HG03342 (cell line): ENCODE data around the gene MLXIP.
"Not testable (repeated sequence)": the region's sequence is repeated elsewhere in the genome, so short reads cannot be mapped to it uniquely, and the experiment has no call there.

Experiments used
- ATAC-seq: cut with Tn5 transposase; IDR thresholded peaks from one replicate; pipeline ENCODE4 v1.9.1; 2021; ENCODE audit warnings: mild to moderate bottlenecking, moderate library complexity; ENCODE audit not compliant: unreplicated experiment

MLXIP gene

GRCh38 chr12:122094735-122095631 is 16.4 kb downstream of the MLXIP start:
- no peak for ATAC-seq

GRCh38 chr12:122096014-122096413 is 17.5 kb downstream of the MLXIP start:
- ATAC-seq = no peak

GRCh38 chr12:122096591-122097149 is 18.1 kb downstream of the MLXIP start:
- ATAC-seq = no peak

- ATAC-seq = no peak
Observed at GRCh38 chr12:122097584-122097926, 19.0 kb downstream of the MLXIP start.

GRCh38 chr12:122097927-122098756 is 19.6 kb downstream of the MLXIP start:
- ATAC-seq = no peak

- ATAC-seq = no peak
Observed at GRCh38 chr12:122099280-122099749, 20.8 kb downstream of the MLXIP start.

GRCh38 chr12:122099856-122100255 is 21.3 kb downstream of the MLXIP start:
- ATAC-seq = no peak

GRCh38 chr12:122100568-122100967 is 22.0 kb downstream of the MLXIP start:
- ATAC-seq = no peak

- ATAC-seq = no peak
Observed at GRCh38 chr12:122102331-122102730, 23.8 kb downstream of the MLXIP start.

GRCh38 chr12:122104844-122105243 is 26.3 kb downstream of the MLXIP start:
- no peak for ATAC-seq

GRCh38 chr12:122105496-122105895 is 26.9 kb downstream of the MLXIP start:
- not testable (repeated sequence) for ATAC-seq

GRCh38 chr12:122106843-122107242 is 28.3 kb downstream of the MLXIP start:
- no peak for ATAC-seq

- ATAC-seq = no peak
Observed at GRCh38 chr12:122107261-122107660, 28.7 kb downstream of the MLXIP start.

- no peak for ATAC-seq
Observed at GRCh38 chr12:122111089-122111641, 32.6 kb downstream of the MLXIP start.

- no peak for ATAC-seq
Observed at GRCh38 chr12:122116707-122117535, 38.4 kb downstream of the MLXIP start.

GRCh38 chr12:122117979-122118378 is 39.4 kb downstream of the MLXIP start:
- ATAC-seq = no peak

GRCh38 chr12:122121341-122121740 is 42.8 kb downstream of the MLXIP start:
- not testable (repeated sequence) for ATAC-seq

- ATAC-seq = no peak
Observed at GRCh38 chr12:122121745-122122144, 43.2 kb downstream of the MLXIP start.

GRCh38 chr12:122123051-122123760 is 44.6 kb downstream of the MLXIP start:
- ATAC-seq = no peak

GRCh38 chr12:122123761-122124145 is 45.2 kb downstream of the MLXIP start:
- ATAC-seq = no peak
